Astrocyte (in vitro differentiated cells and primary cell): Measurements from ENCODE around the gene RAPGEF2. TPM values are rescaled to one million over a fixed set of nuclear protein-coding genes. Genes with fewer than 3 reads are reported as not detected.

Experiments used
- DNase-seq: peaks from one replicate; pipeline ENCODE4 v3.0.0-alpha.2; 2010; ENCODE audit warnings: low read depth
- FAIRE-seq: peaks from 2 replicates; lab custom pipeline; 2011; peaks lifted over from hg19 to GRCh38; lab: Jason Lieb, UNC
- H2AFZ ChIP-seq: 2 replicates; pipeline ENCODE4 v1.6.0; 2012; ENCODE audit warnings: low read depth, low read length, inconsistent platforms
- H3K27ac ChIP-seq: 2 replicates; pipeline ENCODE4 v1.5.1; 2011; ENCODE audit warnings: low read depth, low read length, inconsistent platforms
- H3K27me3 ChIP-seq: 2 replicates; pipeline ENCODE4 v1.6.0; 2011; ENCODE audit warnings: low read length, inconsistent platforms; ENCODE audit not compliant: insufficient read depth
- H3K36me3 ChIP-seq: 2 replicates; pipeline ENCODE4 v1.5.1; 2011; ENCODE audit warnings: low read length, inconsistent platforms; ENCODE audit not compliant: insufficient read depth
- H3K4me1 ChIP-seq: 2 replicates; pipeline ENCODE4 v1.5.1; 2011; ENCODE audit warnings: low read length, inconsistent platforms; ENCODE audit not compliant: insufficient read depth
- H3K4me2 ChIP-seq: 2 replicates; pipeline ENCODE4 v1.6.0; 2012; ENCODE audit warnings: low read length, inconsistent platforms
- H3K4me3 ChIP-seq: 2 replicates; pipeline ENCODE4 v1.5.1; 2011; ENCODE audit warnings: low read depth, mild to moderate bottlenecking, low read length, inconsistent platforms; ENCODE audit not compliant: insufficient read depth
- H3K79me2 ChIP-seq: 2 replicates; pipeline ENCODE4 v1.6.0; 2012; ENCODE audit warnings: mild to moderate bottlenecking, low read length, inconsistent platforms; ENCODE audit not compliant: insufficient read depth
- H3K9ac ChIP-seq: 2 replicates; pipeline ENCODE4 v1.6.0; 2012; ENCODE audit warnings: mild to moderate bottlenecking, low read length, inconsistent platforms
- H3K9me3 ChIP-seq: 2 replicates; pipeline ENCODE4 v1.5.1; 2012; ENCODE audit warnings: low read depth, mild to moderate bottlenecking, low read length, inconsistent platforms; ENCODE audit not compliant: insufficient read depth
- H4K20me1 ChIP-seq: 2 replicates; pipeline ENCODE4 v1.6.0; 2012; ENCODE audit warnings: low read length, inconsistent platforms; ENCODE audit not compliant: insufficient read depth
- H3K27ac Mint-ChIP-seq: one replicate; pipeline ENCODE4 v1.8.0; 2021; ENCODE audit warnings: mild to moderate bottlenecking, mixed read lengths; ENCODE audit not compliant: unreplicated experiment
- H3K27me3 Mint-ChIP-seq: one replicate; pipeline ENCODE4 v1.8.0; 2021; ENCODE audit warnings: low read depth, mixed read lengths; ENCODE audit not compliant: unreplicated experiment
- H3K36me3 Mint-ChIP-seq: one replicate; pipeline ENCODE4 v1.8.0; 2021; ENCODE audit warnings: low read depth, mixed read lengths; ENCODE audit not compliant: unreplicated experiment
- H3K4me1 Mint-ChIP-seq: one replicate; pipeline ENCODE4 v1.8.0; 2021; ENCODE audit warnings: low read depth, mixed read lengths; ENCODE audit not compliant: unreplicated experiment
- H3K4me3 Mint-ChIP-seq: one replicate; pipeline ENCODE4 v1.8.0; 2021; ENCODE audit warnings: mild to moderate bottlenecking, moderate library complexity, mixed read lengths; ENCODE audit not compliant: unreplicated experiment
- H3K9me3 Mint-ChIP-seq: one replicate; pipeline ENCODE4 v1.8.0; 2021; ENCODE audit warnings: mild to moderate bottlenecking, mixed read lengths; ENCODE audit not compliant: unreplicated experiment
- CTCF ChIP-seq: IDR thresholded peaks from 2 replicates; pipeline ENCODE4 v1.5.1; 2011; ENCODE audit warnings: low read depth, mild to moderate bottlenecking, inconsistent platforms, low read length, moderate library complexity; ENCODE audit not compliant: insufficient read depth
- EZH2 ChIP-seq: IDR thresholded peaks from 2 replicates; pipeline ENCODE4 v1.6.1; 2012; ENCODE audit warnings: mild to moderate bottlenecking, low read length, inconsistent platforms; ENCODE audit not compliant: insufficient read depth
- total RNA-seq: library from RNA; stranded (reverse); gene quantifications from 2 replicates; pipeline ENCODE4 v1.2.1, GENCODE V29; 2021

Gene RAPGEF2
- total RNA-seq, 1 donor from 2014 or later: 59.0 TPM

GRCh38 chr4:159360549-159360948, 257.7 kb downstream of the RAPGEF2 start:
- no peaks in the 10 kb centered on the region for H3K79me2 ChIP-seq
- peaks cover 6% of the 10 kb centered on the region for H3K36me3 ChIP-seq
- DNase-seq: peak; percentile 96
- peaks cover 5% of the 10 kb centered on the region for H3K9me3 Mint-ChIP-seq
- H3K9ac ChIP-seq: peak overlapping the region; percentile 5
- H3K4me2 ChIP-seq: peak overlapping the region; percentile 24
- FAIRE-seq: peak; percentile 88
- peaks cover 34% of the 10 kb centered on the region for H3K4me1 Mint-ChIP-seq
- peak overlapping the region; percentile 51 for H3K27ac ChIP-seq
- H3K27me3 Mint-ChIP-seq: no peaks in the 10 kb centered on the region
- H3K4me3 ChIP-seq: no peak overlapping the region
- no peak overlapping the region for H2AFZ ChIP-seq
- TF ChIP-seq CTCF (no peak), EZH2 (no peak)
- no peaks in the 10 kb centered on the region for H3K27me3 ChIP-seq
- H3K4me3 Mint-ChIP-seq: no peak overlapping the region
- H4K20me1 ChIP-seq: no peaks in the 10 kb centered on the region
- peaks cover 9% of the 10 kb centered on the region for H3K36me3 Mint-ChIP-seq
- peak overlapping the region; percentile 79 for H3K27ac Mint-ChIP-seq
- H3K9me3 ChIP-seq: no peaks in the 10 kb centered on the region
- H3K4me1 ChIP-seq: peaks cover 19% of the 10 kb centered on the region

- Histone ChIP-seq H3K27me3 (no peaks in the 10 kb centered on the region), H2AFZ (no peak overlapping the region), H3K79me2 (no peaks in the 10 kb centered on the region), H3K4me3 (no peak overlapping the region), H3K4me1 (peaks cover 20% of the 10 kb centered on the region), H4K20me1 (no peaks in the 10 kb centered on the region), H3K4me2 (no peak overlapping the region), H3K9me3 (no peaks in the 10 kb centered on the region), H3K9ac (no peak overlapping the region), H3K27ac (peak overlapping the region; percentile 48), H3K36me3 (no peaks in the 10 kb centered on the region)
- no peak for TF ChIP-seq EZH2
- TF ChIP-seq CTCF: no peak
- no peaks in the 10 kb centered on the region for H3K27me3 Mint-ChIP-seq
- H3K4me3 Mint-ChIP-seq: no peak overlapping the region
- H3K4me1 Mint-ChIP-seq: peaks cover 36% of the 10 kb centered on the region
- peaks cover 6% of the 10 kb centered on the region for H3K9me3 Mint-ChIP-seq
- DNase-seq: peak; percentile 82
- peaks cover 10% of the 10 kb centered on the region for H3K36me3 Mint-ChIP-seq
- H3K27ac Mint-ChIP-seq: no peak overlapping the region
- no peak for FAIRE-seq
Measured at GRCh38 chr4:159363361-159363760, 260.5 kb downstream of the RAPGEF2 start.

- H3K9me3 ChIP-seq: peaks cover 4% of the 10 kb centered on the region
- no peaks in the 10 kb centered on the region for H4K20me1 ChIP-seq
- no peaks in the 10 kb centered on the region for H3K27me3 Mint-ChIP-seq
- H3K4me3 ChIP-seq: no peak overlapping the region
- peaks cover 13% of the 10 kb centered on the region for H3K36me3 Mint-ChIP-seq
- H3K36me3 ChIP-seq: no peaks in the 10 kb centered on the region
- peak; percentile 64 for FAIRE-seq
- peaks cover 7% of the 10 kb centered on the region for H3K4me1 ChIP-seq
- DNase-seq: no peak
- no peak overlapping the region for H2AFZ ChIP-seq
- no peak overlapping the region for H3K9ac ChIP-seq
- H3K4me3 Mint-ChIP-seq: no peak overlapping the region
- H3K4me1 Mint-ChIP-seq: peaks cover 15% of the 10 kb centered on the region
- no peak overlapping the region for H3K27ac ChIP-seq
- peak overlapping the region; percentile 7 for H3K27ac Mint-ChIP-seq
- H3K79me2 ChIP-seq: no peaks in the 10 kb centered on the region
- no peaks in the 10 kb centered on the region for H3K27me3 ChIP-seq
- H3K9me3 Mint-ChIP-seq: peaks cover 16% of the 10 kb centered on the region
- peak overlapping the region; percentile 3 for H3K4me2 ChIP-seq
- no peak for TF ChIP-seq CTCF
- TF ChIP-seq EZH2: no peak
Measured at GRCh38 chr4:159366966-159367780, 264.3 kb downstream of the RAPGEF2 start.
